Renal cortex interstitium (tissue), 11 donors: ENCODE data around the gene PBRM1. TPM values are rescaled to one million over a fixed set of nuclear protein-coding genes. Genes with fewer than 3 reads are reported as not detected.

Experiments
- DNase-seq, 11 donors: peaks; one replicate each; pipeline ENCODE4 v3.0.0-alpha.2; 2013; ENCODE audit warnings: low read depth in 9 of 11, low spot score in 4 of 11; ENCODE audit errors: extremely low read depth in 1 of 11
- polyA plus RNA-seq, 3 donors: library from polyadenylated mRNA; unstranded; fragments of 120-200 nt; gene quantifications; one replicate each; pipeline ENCODE4 v1.2.1, GENCODE V29; 2013; ENCODE audit not compliant: insufficient read length in 3 of 3

PBRM1 gene
- polyA plus RNA-seq, 3 donors = 56.3 to 65.6 (median 64.0) TPM

DNA sequence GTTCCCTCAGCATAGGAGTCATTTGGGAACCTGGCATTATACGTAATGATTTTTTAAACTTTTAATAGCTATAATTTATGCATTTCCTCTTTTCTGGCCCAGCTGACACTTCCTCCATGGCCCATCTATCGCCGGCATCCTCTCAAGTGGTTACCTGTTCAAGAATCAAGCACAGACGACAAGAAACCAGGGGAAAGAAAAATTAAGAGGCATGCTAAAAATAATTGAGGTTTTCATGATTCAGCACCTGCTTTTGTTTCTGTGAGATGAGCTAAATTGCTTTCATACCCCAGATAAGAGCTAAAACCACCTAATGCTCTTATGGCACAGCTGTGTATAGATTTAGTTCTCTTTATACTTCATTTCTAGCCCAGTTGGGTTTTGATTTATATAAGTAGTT is 21.9 kb upstream of the PBRM1 start:
- DNase-seq = no peak

DNA sequence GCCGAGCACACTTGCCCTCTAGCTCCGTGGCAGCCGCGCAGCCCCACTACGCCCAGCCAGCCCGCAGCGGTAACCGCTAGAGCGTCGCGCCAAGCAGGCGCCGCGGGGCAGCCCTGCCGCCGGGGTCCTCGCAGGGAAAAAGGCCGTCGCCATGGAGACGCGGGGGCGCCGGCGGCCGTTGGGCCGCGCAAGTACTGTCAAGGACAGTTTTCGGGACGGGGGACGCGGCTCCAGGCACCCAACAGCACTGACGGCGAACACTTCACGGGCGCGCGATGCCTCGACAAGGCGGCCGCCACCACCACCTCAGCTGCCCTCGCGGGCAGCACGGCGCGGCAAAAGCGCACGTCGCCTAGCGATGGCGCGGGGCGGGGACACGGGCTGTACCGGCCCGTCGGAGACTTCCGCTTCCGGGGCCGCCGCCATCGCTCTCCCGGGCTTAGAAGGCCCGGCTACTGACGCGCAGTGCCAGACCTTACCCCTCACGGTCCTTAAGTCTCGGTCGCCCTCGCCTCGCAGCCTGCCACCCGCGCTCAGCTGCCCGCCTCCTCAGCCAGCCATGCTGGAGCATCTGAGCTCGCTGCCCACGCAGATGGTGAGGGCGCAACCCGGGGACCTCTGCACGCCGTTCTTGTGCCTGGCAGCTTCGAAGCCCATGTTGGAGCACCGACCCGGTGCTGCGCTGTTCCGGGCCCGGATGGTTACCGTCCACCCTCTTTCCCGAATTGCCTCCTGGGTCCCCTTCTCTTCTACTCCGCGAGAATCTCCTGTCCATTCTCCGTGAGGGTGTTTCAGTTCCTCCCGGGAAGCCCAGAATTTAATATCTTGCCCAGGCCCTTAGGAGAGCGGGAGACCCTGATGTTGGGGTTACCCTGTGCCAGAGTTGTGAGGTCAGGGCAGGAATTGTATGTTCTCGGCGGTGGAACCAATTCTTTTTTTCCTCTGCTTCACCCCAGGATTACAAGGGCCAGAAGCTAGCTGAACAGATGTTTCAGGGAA is 20.3 kb upstream of the PBRM1 start, which contains the start of the genes GLT8D1 and SPCS1:
Gene GLT8D1, minus strand, starts transcription at position 104 of the 999 bp plus-strand sequence. CDS start 5,331 bp downstream, outside the sequence.
Gene SPCS1, plus strand, starts transcription at position 419 of the 999 bp plus-strand sequence. Its CDS starts 141 bp downstream, at position 560.
- DNase-seq = peak; percentile 56 to 85 (median 82)

DNA sequence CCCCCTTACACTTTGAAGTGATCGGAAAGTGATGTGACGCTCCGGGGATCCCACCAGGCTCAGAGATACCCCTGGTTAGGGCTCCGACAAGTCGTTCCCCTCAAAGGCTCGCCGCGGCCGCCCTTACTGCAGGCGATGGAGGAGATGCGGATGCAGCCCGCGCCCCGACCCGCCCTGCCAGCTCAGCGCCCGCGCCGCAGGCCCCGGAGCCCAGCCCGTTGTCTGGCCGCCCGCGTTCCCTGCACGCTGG is 19.6 kb upstream of the PBRM1 start:
- no peak for DNase-seq

DNA sequence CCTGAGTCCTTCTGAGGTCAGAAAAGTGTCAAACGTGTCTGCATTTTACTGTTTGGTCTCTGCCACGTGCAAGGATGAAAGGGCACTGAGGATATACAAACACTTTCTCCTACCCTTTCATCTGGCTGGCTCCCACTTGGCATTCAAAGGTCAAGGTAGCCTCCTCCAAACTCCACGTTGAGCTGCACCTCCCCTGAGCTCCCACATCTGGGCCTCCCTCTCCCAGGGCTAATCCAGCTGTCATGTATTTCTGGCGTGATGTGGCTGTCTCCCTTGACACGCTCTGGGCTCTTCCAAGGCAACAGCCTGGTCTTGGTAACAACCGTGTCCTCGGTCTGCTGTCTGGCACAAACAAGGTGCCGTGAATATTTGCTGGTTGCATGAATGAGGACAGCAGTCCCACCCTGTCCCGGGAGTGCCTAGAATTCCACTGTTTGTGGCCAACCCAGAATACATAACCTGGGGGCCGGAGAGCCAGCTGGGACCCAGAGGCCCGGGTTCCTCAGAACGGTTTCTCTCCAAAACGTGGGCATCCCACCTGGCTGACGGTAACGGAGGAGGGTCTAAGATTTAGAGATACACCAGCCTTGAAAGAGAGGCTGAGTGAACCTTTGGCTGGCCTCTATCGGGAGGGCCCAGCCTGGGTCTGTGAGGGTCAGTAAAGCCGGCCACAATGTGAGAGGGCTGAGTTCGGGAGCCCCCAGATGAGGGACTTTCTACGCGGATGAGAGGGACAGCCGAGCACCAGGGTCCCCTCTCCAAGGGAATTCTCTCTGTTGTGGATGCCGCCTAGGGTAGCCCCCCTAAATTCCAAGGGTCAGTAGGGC is 19.1 kb upstream of the PBRM1 start:
- peak in 1 of 11 donors; percentile 10 for DNase-seq

DNA sequence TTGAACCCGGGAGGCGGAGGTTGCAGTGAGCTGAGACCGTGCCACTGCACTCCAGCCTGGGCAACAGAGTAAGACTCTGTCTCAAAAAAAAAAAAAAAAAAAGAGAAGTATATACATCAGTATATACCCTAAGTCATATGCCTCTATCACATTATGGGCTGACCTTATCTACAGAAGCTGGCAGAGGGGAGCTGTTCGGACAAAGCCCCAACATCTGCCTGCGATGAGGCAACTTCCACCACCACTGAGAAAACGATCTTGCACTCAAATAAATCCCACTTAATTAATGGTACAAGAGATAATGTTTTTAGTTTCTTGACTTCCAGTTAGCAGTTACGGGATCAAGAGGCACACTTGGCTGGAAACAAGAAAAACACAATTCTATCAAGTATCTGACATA is 17.6 kb upstream of the PBRM1 start:
- no peak for DNase-seq

DNA sequence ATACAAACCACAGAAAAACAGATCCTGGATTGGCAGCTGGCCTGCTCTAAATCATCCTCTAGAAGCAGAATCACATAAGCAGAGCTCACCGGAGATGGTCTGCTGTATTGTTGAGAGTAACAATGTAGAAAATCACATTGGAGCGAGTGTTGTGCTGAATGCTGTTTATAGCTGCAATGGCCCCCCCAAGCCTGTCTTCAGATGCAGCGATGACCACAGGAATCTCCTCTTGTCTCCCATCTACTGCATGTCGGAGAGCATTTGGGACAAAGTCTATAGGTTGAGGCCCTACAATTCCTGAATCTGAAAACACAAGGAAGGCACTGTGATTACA is 11.9 kb upstream of the PBRM1 start:
- no peak for DNase-seq

DNA sequence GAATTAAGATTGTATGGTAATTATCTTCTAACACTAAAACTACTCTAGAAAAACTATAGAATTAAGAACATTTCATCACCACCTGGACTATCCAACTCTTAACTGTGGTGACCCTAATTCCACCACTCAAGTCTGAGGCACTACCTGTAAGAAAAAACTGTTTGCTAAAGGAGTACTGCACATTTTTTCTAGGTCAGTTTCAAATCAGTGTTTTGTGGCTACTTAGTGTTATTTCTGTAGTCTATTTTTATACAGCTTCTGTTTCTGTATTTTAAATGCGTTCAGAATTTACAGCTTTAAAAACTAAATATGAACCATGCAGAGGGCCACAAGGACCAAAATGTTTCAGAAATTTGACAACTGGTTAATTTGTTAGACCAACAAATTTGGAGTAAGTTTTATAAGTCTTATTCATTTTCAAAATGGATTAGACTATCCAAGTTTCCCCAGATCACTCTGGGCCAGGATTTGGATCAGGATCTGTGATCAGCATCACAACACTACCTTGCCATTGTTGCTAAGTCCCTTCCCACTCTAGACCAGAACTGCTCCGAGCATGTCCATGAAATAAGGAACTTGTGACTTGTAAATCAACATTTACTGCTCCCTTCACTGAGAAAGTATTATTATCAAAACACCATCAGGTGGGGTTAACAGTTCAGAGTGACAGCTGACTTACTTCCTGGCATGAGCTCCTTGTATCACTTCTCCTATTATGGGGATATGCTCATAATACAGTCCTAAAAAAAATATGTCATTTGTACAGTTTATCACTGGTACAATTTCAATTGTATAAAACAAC is 11.3 kb upstream of the PBRM1 start:
- no peak for DNase-seq

DNA sequence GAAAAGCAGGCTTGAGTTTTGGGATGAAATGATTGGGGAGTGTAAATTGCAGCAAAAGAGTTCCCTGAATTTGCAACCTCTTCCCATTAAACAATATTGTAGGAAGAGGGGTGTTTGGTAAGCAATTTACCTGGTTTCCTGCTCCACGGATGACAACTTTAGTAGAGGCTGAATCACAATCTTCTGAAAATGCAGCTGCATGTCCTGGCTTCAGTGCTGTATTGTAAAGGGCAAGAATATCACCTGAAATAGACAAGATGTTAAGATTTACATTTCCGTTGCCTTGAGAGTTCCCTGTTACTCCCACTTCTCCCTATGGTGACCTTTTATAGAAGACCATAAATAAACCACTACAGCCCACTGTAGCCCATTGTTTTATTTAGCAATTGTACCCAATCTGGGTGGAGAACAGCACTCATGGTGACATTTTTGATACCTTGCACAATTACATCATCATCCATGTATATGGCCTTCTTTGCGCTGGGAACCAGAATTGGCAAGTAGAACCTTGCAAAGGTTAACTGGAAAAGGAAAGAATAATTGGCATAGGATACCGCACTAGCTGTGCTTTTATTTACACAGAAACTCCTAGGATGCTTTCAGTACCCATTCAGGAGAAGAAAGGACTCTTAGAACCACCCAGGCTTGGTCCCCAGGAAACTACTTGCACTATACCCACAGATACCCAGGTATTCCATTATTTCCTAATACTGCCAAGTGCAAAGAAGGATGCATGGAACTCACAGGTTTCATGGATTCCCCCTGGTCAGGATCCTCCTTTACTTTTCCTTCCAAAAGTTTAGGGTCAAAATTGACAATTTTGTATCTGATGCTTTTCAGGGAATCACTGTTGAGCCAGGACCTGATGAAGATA is 10.3 kb upstream of the PBRM1 start:
- no peak for DNase-seq

DNA sequence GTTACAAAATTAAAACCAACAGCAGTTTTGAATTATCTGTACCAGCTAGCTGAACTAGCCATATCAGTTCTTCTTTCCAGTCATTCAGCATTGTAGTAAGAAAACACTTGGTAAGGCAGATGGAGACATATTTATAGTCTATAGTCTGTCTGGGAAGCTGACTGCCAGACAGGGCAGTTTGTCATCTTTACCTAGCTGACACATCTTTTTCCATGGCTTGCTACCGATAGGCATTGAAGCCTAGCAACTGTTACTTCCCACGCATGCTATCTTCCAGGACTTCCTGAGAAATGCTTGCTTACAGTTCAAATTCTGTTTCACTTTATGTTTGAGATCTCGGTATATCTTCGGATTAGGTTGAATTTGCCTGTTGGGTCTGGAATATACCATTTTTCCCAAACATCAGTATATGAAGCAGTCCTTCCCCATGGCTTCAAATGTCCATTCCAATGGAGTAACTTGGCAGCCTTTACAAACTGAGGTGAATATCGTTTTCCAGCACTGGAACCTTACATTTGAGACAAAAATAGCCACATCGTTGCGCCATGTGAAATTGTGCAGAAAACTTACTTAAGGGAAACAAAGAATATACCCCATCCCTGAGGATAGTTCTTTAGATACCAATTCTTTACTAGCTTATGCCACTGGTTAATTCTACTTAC is 8.9 kb upstream of the PBRM1 start:
- DNase-seq = no peak

DNA sequence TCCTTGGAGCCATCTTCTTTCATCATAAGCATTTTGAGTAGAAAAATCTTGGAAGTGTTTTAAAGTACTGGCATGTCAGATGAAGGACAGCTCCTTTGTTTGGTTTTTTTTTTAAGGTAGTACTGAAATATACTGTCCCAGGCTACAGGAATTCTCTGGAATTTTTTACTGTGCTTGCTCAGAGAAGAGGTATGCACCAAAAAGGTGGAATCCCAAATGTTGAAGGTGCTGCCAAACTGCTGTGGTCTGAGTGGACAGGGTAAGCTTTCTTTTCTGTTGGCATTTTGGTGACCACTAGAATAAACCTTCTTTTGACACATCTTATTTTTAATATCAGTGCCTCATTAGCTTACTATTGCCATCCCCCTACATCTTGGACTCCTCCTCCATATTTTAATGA is 7.4 kb upstream of the PBRM1 start:
- DNase-seq = no peak

DNA sequence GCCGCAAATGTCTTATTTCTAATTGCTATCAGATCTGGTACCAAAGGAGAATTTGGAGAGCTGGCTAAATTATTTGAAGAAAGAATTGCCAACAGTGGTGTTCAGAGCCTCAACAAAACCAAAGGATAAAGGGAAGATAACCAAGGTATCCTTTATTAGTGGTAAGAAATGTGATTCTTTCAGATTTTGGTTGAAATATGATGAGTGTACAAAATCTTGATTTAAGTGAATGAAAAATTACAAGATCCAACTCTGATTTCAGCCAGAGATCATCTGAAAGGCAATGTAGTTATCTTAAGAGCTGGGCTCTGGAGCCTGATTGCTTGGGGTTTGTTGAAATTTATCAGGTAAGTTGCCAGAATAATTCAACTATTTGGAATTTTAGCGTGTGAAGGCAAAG is 4.8 kb upstream of the PBRM1 start:
- DNase-seq = no peak

DNA sequence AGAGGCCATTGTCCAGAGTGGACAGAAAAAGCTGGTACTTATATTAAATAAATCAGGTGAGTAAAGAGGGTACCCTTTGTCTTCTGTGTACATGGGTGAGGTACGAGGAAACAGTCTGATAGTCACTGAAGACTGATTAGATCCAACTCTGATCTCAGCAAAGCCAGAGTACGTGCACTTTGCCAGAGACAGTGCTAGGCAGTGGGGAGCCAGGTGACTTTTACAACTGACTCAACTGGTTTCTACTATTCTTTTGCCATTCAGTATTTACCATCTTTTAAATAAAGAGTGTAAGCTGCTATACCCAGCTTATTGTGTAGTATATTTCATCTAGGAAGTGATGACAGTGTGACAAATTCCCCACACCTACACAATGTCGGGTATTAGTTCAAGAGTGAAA is 3.4 kb upstream of the PBRM1 start:
- no peak for DNase-seq

DNA sequence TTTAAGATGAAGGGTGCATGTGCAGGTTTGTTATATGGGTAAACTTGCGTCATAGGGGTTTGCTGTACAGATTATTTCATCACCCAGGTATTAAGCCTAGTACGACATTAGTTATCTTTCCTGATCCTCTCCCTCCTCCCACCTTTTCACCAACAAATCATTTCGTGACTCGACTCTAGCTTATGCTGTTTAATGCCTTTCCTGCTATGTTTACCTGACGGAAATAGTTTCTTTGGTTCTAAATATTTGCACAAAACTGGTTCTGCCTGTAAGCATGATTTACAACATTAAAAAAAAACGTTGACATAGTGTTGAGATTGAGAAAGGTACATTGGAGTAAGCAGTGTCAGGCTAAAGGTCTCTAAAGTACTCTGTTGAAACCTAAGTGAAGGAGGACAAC is 2.6 kb upstream of the PBRM1 start:
- DNase-seq = no peak

DNA sequence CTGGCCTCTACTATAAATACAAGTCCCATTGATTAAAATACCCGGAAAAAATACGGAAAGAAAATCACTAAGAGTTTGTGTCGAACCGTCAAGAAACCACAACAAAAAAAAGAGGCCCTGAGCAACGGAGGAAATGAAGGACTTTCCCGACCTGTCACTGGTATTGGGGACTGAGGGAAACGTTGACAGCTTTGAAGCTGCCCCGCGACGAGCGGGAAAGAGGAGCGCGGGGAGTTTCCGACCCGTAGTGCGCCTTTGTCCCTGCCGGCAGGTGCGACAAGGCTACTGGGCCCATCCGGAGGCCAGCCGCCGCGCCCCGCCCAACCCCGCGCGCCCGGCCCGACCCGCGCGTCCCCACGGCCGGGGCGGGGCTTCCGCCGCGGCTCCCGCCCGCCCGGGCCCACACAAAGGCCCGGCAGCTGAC is 416 bp downstream of the PBRM1 start:
- DNase-seq = peak in 5 of 11 donors; percentile 41 to 66 (median 60)

DNA sequence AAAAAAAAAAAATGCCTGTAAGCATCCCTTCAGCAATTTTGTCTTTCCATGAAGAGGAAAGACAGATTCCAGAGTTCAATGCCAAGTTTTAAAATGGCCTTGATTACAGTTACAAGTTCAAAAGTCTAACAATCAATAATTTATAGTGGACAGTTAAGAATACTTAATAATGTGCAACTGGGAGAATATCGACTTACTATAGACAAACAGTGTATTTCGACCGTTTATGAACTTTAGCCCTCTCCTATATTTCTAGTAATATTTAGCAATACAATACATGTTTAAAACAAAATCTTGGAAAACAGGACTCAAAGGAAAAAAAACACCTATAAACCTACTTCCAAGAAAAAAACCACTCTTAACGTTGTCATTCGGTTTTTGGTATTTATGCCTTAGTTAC is 1.5 kb downstream of the PBRM1 start:
- DNase-seq = no peak

DNA sequence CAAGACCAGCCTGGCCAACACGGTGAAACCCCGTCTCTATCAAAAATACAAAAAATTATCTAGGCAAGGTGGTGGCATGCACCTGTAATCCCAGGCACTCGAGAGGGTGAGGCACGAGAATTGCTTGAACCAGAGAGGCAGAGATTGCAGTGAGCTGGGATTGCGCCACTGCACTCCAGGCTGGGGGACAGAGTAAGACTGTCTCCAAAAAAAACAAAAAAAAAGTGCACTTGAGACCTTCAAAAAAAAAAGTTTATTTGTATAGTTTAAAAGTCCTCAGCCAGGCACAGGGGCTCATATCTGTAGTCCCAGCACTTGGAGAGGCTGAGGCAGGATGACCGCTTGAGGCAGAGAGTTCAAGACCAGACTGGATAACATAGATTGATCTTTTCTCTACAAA is 2.1 kb downstream of the PBRM1 start:
- DNase-seq = no peak

DNA sequence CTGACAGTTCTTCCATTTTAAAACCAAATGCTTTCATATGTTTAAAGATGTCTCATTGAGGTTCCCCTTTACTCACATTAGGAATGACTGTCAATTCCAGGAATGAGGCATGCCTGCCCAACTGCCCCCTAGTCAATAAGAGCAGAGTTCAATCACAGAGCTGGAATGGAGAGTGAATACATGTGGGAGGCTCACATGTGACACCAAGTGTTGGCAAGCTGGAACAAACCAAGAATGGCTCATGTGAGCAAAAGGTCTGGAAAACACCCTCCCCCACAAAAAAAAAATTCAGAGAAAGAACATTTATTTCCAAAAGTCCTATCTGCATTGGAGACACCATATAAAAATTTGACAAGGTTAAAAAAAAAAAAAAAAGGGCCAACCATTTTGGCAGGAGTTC is 3.7 kb downstream of the PBRM1 start:
- DNase-seq = peak in 3 of 11 donors; percentile 6 to 36 (median 14)

DNA sequence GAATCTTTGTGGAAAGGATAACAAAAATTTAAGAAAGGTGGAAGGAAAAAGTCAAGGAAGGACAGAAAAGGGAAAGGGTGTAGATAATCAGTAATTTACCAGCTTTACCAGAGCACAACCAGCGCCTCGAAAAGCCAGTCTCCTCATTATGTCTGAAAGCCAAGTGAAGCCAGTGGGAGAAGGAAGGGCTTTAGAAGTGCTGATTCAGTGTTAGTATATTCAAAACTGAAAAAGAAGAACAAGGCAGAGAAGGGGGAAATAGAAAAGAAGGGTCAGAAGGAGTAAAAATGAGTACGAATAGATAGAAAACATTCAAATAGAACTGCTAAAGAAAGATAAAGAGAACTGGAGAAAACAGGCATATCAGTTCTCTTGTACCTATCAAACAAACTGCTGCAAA is 4.1 kb downstream of the PBRM1 start:
- DNase-seq = no peak
